ENCODE results near the gene HCK.
A peak's percentile ranks its signal among the peaks of the same experiment; 100 is the strongest.

HCK gene

GRCh38 chr20:32052090-32052777, at the start of gene HCK:
HCK (plus strand) TSS chr20:32052242.
- DNase-seq: no peak

- DNase-seq: no peak
Measured at GRCh38 chr20:32003325-32003724, 48.7 kb upstream of the HCK start.

- DNase-seq: no peak
Measured at GRCh38 chr20:32004963-32005362, 47.1 kb upstream of the HCK start.

- no peak for DNase-seq
Measured at GRCh38 chr20:32006053-32006452, 46.0 kb upstream of the HCK start.

- DNase-seq: no peak
Measured at GRCh38 chr20:32006841-32007786, 44.9 kb upstream of the HCK start.

GRCh38 chr20:32007787-32008616, 44.0 kb upstream of the HCK start:
- DNase-seq: no peak

- DNase-seq: no peak
Measured at GRCh38 chr20:32009564-32009963, 42.5 kb upstream of the HCK start.

GRCh38 chr20:32010101-32010500, 41.9 kb upstream of the HCK start, which contains the start of gene CCM2L:
CCM2L (plus strand) TSS chr20:32010438; CDS start chr20:32010455, 17 bp downstream.
- no peak for DNase-seq

GRCh38 chr20:32010666-32011065, 41.4 kb upstream of the HCK start:
- no peak for DNase-seq

- DNase-seq: no peak
Measured at GRCh38 chr20:32012159-32012688, 39.8 kb upstream of the HCK start.

GRCh38 chr20:32013326-32013725, 38.7 kb upstream of the HCK start:
- DNase-seq: no peak

GRCh38 chr20:32017711-32018251, 34.3 kb upstream of the HCK start:
- peak; percentile 44 for DNase-seq

- DNase-seq: peak; percentile 26
Measured at GRCh38 chr20:32018269-32019155, 33.5 kb upstream of the HCK start.

- DNase-seq: no peak
Measured at GRCh38 chr20:32019156-32019510, 32.9 kb upstream of the HCK start.

GRCh38 chr20:32019563-32020463, 32.2 kb upstream of the HCK start:
- no peak for DNase-seq

- DNase-seq: no peak
Measured at GRCh38 chr20:32021091-32021490, 31.0 kb upstream of the HCK start.

GRCh38 chr20:32024683-32025295, 27.3 kb upstream of the HCK start:
- DNase-seq: no peak

GRCh38 chr20:32027643-32028042, 24.4 kb upstream of the HCK start:
- no peak for DNase-seq

GRCh38 chr20:32028647-32029372, 23.2 kb upstream of the HCK start:
- no peak for DNase-seq

Measured in activated CD4-positive, alpha-beta T cell treated with anti-CD3 and anti-CD28 coated beads for 1 hour (primary cell).